Activated T-cell treated with anti-CD3 and anti-CD28 coated beads for 24 hours (primary cell): ENCODE data around the gene ADARB2.
"Not testable (repeated sequence)": the region's sequence is repeated elsewhere in the genome, so short reads cannot be mapped to it uniquely, and the experiment has no call there.

Experiments used
- DNase-seq: peaks from one replicate; pipeline ENCODE4 v3.0.0-alpha.2; 2020; ENCODE audit warnings: low read depth

Gene ADARB2

GRCh38 chr10:1170867-1171180, 566.5 kb downstream of the ADARB2 start:
- DNase-seq = no peak

- no peak for DNase-seq
Observed at GRCh38 chr10:1169981-1170866, 567.1 kb downstream of the ADARB2 start.

GRCh38 chr10:1169186-1169885, 568.0 kb downstream of the ADARB2 start:
- no peak for DNase-seq

GRCh38 chr10:1168763-1169162, 568.6 kb downstream of the ADARB2 start:
- DNase-seq = no peak

- no peak for DNase-seq
Observed at GRCh38 chr10:1166828-1167275, 570.5 kb downstream of the ADARB2 start.

GRCh38 chr10:1166101-1166827, 571.1 kb downstream of the ADARB2 start:
- DNase-seq = no peak

- DNase-seq = no peak
Observed at GRCh38 chr10:1163831-1164230, 573.5 kb downstream of the ADARB2 start.

GRCh38 chr10:1163204-1163660, 574.1 kb downstream of the ADARB2 start:
- no peak for DNase-seq

GRCh38 chr10:1162481-1163203, 574.7 kb downstream of the ADARB2 start:
- DNase-seq = no peak

GRCh38 chr10:1161315-1161673, 576.0 kb downstream of the ADARB2 start:
- not testable (repeated sequence) for DNase-seq

- no peak for DNase-seq
Observed at GRCh38 chr10:1160561-1161314, 576.6 kb downstream of the ADARB2 start.

- DNase-seq = no peak
Observed at GRCh38 chr10:1159131-1160061, 577.9 kb downstream of the ADARB2 start.

GRCh38 chr10:1158536-1158935, 578.8 kb downstream of the ADARB2 start:
- DNase-seq = not testable (repeated sequence)

GRCh38 chr10:1158066-1158465, 579.3 kb downstream of the ADARB2 start:
- no peak for DNase-seq

GRCh38 chr10:1157615-1157933, 579.8 kb downstream of the ADARB2 start:
- DNase-seq = no peak

GRCh38 chr10:1156921-1157614, 580.3 kb downstream of the ADARB2 start:
- no peak for DNase-seq

- DNase-seq = no peak
Observed at GRCh38 chr10:1156616-1156886, 580.8 kb downstream of the ADARB2 start.

GRCh38 chr10:1155791-1156615, 581.3 kb downstream of the ADARB2 start:
- DNase-seq = no peak
